ENCODE results near the gene RBM8A.
"Not testable (repeated sequence)": the region's sequence is repeated elsewhere in the genome, so short reads cannot be mapped to it uniquely, and the experiment has no call there.

Gene RBM8A

DNA sequence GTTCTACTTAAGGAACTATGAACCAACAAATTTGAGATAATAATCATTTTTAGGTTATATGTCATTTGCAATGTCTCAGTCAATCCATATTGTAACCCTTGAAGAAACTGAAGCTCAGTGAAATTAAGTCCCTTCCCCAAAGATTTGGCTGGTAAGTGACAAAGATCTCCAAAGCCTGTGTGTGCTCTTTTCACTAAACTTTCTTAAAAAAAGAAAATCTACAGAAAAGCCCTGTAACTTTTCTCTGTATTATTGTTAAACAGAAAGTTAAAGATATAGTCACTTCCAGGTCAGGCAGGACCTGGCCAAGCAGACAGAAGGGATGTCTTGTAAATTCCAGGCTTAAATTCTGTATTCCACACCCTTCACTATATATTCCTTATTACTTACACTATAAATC is 29.1 kb upstream of the RBM8A start:
- DNase-seq (ENCODE audit: low read depth), result no peak

DNA sequence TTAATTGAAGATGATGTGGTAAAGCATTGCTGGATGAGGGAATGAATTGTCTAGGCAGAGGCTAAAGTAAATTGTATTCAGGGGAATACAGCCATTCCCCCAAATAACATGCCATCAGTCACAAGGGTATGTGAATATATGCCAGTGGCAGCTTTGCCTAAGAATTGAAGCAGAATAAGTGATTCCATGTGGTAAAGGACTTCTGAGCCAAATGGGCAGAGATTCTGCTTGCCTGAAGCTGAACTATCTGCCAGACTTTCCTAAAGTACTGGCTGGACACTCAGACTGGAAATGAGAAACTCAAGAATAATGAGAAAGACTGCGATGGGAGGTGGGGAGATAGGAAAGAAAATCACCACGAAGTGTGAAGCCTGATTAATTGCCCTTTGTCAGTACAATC is 28.2 kb upstream of the RBM8A start:
- DNase-seq (ENCODE audit: low read depth), result no peak

DNA sequence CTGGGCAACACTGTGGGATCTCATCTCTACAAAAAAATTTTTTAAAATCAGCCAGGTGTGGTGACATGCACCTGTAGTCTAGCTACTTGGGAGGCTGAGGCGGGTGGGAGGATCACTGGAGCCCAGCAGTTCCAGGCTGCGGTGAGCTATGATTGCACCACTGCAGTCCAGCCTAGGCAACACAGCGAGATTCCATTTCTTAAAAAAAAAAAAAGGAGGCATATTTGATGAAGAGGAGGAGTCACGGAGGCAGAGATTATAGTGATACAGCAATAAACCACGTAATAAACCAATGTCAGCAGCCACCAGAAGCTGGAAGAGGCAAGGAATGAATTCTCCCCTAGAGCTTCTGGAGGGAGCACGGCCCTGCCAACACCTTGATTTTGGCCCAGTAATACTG is 26.6 kb upstream of the RBM8A start:
- no peak for DNase-seq (ENCODE audit: low read depth)

DNA sequence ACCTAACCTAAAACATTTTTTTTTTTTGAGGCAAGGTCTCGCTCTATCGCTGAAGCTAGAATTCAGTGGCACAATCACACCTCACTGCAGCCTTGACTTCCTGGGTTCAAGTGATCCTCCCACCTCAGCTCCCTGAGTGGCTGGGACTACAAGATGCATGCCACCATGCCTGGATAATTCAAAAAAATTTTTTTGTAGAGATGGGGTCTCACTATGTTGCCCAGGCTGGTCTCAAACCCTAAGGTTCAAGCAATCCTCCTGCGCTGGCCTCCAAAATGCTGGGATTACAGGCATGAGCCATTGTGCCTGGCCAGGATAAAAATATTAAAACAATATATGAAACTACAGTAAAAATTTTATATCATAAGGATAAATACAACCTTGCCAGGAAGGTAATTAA is 25.6 kb upstream of the RBM8A start:
- no peak for DNase-seq (ENCODE audit: low read depth)

DNA sequence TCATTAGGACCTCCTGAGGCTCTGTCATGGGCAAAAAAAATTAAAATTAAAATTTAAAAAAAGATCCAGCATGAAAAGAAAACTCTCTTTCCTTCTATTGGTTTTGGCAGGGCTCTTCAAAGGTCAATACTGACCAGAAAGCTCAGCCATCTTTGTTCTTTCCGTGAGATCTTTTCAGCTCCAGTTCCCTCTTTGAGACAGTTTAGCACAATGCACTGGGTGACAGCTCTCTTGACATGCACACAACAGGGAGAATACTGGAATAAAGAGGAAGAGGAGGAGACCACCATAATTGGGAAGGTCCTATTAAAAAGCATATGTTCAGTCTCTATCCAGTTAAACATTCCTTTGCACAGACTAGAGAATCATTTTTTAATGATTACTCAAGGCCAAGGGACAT is 24.2 kb upstream of the RBM8A start:
- DNase-seq (ENCODE audit: low read depth), result no peak

DNA sequence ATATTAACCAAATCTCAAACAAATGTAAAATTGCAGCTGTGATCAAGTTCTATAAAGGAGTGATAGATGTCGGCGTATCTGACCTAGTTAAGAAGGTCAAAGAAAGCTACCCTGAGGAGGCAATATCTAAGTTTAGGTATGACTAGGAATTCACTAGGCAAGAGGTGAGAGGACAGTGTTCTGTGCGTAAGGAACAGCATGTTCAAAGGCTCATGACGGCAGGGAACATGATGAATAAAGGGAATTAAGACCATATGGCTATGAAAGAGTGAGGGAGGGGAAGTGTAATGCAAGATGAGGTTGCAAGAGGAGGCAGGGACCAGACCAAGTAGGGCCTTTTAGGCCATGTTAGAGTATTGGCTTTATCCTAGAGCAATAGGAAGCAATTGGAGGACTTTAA is 21.9 kb upstream of the RBM8A start:
- no peak for DNase-seq (ENCODE audit: low read depth)

DNA sequence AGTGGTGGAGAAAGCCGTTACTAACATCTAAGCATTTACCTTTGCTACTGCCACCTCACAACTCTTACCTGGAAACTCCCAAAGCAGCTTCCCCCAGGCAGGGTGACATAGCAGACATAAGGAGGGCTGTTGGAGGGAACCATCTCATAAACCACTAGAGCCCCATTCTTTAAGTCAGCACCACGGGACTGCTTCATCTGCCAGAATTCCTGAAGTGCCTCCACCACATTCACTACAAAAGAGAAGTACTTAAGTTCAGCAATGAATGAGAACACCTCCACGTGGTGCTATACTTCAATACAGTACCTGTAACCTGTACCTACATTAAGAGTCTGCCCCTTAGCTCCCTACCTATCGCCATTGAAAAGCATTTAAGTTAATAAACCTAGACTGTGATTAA is 20.3 kb upstream of the RBM8A start:
- DNase-seq (ENCODE audit: low read depth), result no peak

DNA sequence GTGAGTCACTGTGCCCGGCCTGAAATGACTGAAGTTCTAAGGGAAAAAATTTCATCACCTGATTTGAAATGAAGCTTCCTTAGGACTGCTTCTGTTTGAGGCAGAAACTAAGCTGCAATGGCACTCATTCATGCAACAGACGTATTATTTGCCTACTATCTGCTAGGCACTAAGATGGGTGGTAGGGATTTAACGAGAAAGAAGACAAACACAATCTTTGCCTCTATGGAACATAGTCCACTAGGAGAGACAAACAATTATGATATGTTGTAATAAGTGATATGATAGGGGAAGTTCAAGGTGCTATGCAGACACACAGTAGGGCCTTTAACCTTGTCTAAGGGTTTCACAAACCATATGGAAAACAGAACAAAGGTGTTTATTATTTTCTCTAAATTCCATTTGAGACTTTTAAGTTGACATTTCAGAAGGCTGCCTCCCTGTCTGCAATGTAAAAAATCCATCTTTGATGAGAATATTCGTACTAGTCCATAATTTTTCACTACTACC is 19.2 kb upstream of the RBM8A start:
- no peak for DNase-seq (ENCODE audit: low read depth)

DNA sequence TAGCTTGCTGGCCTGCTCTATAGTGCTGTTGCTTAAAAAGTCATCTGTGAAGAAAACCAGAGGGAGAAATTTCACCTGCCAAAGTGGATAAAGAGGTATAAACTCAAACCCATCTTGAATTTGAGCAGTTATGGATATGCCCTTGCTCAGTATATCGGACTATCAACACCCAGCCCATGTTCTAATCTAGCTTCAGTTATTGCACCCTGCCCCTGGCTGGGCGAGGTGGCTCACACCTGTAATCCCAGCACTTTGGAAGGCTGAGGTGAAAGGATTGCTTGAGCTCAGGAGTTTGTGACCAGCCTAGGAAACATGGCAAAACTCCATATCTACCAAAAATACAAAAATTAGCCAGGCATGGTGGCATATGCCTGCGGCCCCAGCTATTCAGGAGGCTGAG is 17.2 kb upstream of the RBM8A start:
- DNase-seq (ENCODE audit: low read depth), result no peak

DNA sequence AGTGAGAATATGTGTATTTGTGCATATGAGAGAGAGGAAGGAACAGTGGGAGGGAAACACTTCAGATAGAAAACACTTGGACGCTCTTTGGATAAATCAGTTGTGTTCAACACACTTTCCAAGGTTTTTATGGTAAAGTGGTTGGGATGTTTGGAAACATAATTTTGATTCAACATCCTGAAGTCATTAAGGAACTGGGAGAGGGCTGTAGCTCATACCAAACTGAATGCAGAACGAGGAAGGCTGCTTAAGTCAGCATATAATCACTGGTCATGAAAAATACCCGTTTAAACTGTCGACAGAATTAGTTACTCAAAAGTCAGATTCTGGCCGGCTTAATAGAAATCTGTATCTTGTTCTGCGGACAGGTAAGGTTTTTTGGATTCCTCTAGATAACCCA is 15.6 kb upstream of the RBM8A start:
- no peak for DNase-seq (ENCODE audit: low read depth)

DNA sequence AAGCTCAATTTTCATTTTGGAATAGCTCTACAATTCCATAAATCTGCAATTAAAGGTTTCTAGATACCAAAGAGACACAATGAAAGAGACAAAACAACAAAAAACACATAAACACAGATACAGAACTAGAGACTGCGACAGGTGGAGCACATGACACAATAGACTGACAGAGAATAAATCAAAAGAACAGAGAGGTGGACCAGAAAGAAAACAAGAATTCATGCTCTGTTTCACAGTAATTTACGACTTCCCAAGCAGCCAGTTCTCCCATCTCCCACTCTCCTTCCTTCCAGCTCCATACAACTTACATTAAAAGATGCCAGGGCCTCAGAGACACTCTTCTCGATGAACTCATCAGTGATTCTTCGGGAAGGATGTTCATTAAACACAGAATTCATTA is 15.1 kb upstream of the RBM8A start:
- DNase-seq (ENCODE audit: low read depth), result no peak

DNA sequence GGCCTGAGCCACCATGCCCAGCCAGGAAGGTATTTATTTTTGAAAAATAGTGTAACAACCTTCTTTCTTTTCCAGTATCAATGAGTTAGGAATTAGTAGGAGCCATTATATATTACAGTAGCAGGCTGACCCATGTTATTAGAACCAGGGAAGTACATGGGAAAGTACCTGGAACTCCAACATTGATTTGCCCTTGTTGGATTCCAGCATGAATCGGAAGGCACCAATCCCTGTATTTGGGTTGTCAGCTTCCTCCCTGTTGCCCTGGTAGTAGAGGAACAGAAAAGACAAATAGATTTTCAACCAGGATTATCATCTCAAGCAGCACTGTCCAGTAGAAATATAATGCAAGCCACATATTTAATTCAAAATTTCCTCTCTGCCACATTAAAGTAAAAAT is 10.2 kb upstream of the RBM8A start:
- no peak for DNase-seq (ENCODE audit: low read depth)

DNA sequence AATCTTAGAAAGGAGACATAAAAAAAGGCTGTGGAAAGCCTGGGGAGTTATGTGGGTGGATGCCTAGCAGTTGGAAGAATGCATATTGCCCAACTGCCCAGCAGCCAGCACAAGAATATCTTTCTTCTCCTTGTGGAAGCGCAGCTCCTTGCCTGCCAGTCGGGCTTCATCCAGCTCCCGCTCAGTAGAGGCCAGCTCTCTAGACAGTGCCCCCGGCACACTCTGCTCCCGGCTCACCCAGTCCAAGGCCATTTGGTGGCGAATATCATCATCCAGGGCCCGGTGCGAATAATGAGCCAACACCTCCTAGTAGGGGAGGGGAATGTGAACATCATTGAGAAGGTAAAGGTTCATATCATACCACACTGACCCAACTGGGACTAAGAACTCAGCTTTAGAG is 9.0 kb upstream of the RBM8A start:
- no peak for DNase-seq (ENCODE audit: low read depth)

DNA sequence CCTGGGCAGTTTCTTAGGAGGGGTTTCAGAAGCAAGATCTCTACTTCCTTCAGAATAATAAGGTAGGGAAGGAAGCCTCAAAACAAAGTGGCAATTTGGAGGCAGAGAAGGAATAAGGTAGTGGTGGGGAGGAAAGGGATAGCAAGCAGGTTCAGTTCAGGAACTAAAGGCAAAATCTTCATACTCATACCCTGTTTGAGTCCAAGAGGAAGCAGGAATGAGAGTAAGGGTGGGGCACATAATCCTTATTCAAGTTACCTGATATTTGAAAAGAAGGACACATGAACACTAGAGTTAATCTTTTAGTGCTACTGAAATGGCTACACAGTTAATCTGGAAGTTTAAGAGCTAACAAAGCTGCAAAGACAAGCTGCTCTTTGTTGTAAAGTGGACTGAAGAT is 8.4 kb upstream of the RBM8A start:
- no peak for DNase-seq (ENCODE audit: low read depth)

DNA sequence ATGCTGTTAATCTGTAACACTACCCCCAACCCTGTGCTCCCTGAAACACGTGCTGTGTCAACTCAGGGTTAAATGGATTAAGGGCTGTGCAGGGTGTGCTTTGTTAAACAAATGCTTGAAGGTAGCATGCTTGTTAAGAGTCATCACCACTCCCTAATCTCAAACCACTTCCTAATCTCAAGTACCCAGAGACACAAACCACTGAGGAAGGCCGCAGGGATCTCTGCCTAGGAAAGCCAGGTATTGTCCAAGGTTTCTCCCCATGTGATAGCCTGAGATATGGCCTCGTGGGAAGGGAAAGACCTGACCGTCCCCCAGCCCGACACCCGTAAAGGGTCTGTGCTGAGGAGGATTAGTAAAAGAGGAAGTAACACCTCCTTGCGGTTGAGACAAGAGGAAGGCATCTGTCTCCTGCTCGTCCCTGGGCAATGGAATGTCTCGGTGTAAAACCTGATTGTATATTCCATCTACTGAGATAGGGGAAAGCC is 5.3 kb upstream of the RBM8A start:
- DNase-seq (ENCODE audit: low read depth), result not testable (repeated sequence)

DNA sequence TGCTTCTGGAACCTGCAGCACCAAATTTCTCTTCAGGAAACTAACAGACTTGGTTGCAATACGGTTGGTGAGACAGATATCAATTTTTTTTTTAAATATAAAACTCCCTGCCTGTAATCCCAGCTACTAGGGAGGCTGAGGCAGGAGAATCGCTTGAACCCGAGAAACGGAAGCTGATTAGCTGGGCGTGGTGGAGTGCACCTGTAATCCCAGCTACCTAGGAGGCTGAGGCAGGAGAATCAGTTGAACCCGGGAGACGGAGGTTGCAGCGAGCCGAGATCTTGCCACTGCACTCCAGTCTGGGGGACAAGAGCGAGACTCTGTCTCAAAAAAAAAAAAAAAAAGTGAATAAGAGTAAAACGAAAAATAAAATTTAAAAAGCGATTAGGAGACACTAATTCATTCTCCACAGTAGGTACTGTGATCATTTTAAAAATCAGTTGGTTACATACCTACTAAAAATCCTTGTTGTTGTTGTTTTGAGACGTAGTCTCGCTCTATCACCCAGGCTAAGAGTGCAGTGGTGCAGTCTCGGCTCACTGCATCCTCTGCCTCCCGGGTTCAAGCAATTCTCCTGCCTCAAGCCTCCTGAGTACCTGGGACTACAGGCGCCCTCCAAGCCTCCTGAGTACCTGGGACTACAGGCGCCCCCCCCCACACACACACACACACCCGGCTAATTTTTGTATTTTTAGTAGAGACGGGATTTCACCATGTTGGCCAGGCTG is 796 bp upstream of the RBM8A start:
- DNase-seq (ENCODE audit: low read depth), result no peak

DNA sequence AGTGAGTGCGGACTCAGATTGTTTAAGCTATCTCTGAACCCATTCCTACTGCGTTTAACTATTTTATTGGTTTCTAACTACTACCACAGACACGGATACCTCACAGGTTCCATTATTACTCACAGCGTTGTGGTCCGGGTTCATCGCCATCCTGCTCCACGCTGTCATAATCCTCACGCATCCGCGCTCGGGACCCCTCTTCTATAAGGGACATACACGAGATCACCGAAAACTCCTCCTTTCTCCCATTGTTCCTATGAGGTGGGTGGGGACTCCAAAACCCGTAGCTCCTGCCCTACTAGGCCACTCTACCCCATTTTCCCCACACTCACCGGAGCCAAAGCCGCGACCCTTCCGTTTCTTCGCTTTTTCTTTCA is 610 bp downstream of the RBM8A start:
- no peak for DNase-seq (ENCODE audit: low read depth)

DNA sequence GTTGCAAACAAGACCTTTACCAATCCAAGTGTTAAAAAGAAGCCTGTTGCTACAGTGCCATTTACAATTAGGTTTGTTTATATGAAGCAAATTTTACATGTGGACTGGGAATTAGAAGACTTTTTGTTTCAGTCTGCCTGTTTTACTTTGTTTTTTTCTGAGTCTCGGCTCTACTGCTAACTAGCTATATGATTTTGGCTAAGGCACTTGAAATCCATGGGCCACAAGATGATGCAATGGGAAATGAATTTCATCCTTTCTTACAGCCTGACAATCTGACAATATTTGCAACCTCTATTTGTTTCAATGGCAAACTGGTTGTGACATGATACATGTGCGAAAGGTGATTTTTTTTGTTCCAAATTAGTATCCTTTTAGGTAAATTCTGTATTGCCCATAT is 5.0 kb downstream of the RBM8A start:
- DNase-seq (ENCODE audit: low read depth), result no peak

DNA sequence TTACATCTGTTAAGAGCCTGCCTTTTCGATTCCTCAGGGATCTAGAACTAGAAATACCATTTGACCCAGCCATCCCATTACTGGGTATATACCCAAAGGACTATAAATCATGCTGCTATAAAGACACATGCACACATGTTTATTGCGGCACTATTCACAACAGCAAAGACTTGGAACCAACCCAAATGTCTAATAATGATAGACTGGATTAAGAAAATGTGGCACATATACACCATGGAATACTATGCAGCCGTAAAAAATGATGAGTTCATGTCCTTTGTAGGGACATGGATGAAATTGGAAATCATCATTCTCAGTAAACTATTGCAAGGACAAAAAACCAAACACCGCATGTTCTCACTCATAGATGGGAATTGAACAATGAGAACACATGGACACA is 7.0 kb downstream of the RBM8A start:
- not testable (repeated sequence) for DNase-seq (ENCODE audit: low read depth)

DNA sequence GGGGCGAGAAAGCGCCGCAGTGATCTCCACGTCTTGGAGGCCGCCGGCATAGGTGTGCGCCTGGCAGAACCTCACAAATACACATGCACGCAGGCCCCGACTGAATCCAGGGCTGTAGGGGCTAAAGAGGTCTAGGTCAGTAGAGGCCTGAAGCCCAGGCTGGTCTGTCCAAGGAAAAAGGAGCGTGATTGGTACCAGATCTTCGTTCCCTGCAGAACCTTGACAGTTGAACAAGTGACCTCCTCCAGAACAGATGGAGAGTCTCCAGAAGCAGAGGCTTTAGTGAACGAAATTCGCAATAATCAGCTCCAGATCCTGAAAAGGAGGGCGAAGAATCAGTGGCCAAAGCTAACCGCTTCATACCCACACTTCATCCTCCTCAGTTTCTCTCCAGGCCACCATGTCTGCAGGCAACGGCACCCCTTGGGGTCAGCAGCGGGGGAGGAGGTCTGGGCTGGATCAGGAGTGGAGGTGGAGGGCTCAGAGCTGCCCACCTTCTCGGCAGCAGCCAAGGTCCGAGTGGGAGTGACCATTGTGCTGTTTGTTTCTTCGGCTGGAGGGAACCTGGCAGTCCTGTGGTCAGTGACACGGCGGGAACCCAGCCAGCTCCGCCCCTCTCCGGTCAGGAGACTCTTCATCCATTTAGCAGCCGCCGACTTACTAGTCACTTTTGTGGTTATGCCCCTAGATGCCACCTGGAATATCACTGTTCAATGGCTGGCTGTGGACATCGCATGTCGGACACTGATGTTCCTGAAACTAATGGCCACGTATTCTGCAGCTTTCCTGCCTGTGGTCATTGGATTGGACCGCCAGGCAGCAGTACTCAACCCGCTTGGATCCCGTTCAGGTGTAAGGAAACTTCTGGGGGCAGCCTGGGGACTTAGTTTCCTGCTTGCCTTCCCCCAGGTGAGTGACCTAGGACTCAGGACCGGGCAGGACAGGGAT is 8.0 kb downstream of the RBM8A start:
- no peak for DNase-seq (ENCODE audit: low read depth)

DNA sequence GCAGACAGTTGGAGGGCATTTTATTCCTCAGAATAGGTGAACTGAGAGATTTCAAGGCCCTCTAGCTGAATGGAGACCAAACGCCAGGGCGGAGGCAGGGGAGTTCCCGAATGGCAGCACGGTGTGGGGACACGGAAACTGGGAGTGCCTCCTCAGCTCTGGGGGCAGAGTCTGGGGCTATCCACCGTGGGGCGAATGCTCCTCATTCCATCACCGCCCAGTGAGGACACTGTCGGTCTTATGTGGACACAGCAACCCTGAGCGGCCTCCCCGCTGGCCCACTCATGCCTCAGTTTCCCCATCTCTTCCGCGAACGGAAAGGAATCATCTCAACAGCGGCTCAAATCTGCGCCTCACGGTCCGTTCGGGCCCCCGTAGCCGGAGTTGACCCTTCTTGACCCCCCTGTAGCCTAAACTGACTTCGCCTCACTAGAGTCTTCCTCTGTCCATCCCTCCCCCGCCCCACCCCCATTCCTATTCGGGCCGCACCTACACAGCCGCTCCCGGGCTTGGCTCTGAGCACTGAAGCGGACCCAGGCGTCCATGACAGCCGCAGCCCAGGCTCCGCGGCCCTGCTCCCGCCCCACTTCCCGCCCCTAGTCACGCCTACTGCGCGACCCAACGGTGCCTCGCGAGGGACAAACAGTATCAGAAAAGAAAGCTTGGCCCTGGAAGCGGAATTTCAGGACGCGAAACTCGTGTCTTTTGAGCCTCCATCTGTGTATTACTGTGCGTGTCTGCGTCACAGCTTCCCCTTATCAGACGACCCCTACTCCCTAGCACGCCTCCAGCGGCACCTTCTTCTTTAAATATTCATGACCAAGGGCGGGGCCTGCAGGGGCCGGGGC is 8.9 kb downstream of the RBM8A start, which contains the start of gene PEX11B:
Gene PEX11B, minus strand, starts transcription at position 574 of the 848 bp plus-strand sequence. Its CDS starts 29 bp downstream, at position 545.
- peak; percentile 77 for DNase-seq (ENCODE audit: low read depth)

DNA sequence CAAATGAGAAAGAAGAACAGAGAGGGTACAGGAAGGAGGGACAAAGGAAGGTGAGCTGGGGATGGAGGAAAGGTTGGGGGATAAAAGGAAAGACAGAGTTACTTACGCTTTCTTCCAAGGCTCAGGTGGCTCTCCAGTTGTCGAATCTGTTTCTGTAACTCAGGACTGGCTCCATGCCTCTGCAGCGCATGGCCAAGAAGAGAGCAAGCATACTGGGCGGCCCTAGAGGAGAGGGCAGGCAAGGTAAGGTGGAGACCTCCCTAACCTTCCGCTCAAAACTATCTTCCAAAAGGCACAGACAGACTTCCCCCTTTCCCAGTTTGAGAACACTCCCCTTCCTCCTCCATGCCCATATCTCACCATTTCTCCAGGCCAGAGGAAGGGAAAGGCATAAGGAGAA is 9.7 kb downstream of the RBM8A start:
- no peak for DNase-seq (ENCODE audit: low read depth)

All from stimulated activated CD8-positive, alpha-beta memory T cell treated with anti-CD3 and anti-CD28 coated beads, Interleukin-15, amount 100 ng/mL, for 24 hours (primary cell).